GM12878 (cell line): Measurements from ENCODE around the gene S100A7.

Experiments
- POLR2AphosphoS5 ChIP-seq: IDR thresholded peaks from 2 replicates; pipeline ENCODE4 v1.6.1; 2011; ENCODE audit warnings: mild to moderate bottlenecking, low read length, inconsistent platforms
- POU2F2 ChIP-seq: IDR thresholded peaks from 3 replicates; pipeline ENCODE4 v1.6.1; 2011; ENCODE audit warnings: low read depth, mild to moderate bottlenecking, low read length, borderline replicate concordance
- RAD21 ChIP-seq: IDR thresholded peaks from 2 replicates; pipeline ENCODE4 v1.6.1; 2011; ENCODE audit warnings: mild to moderate bottlenecking, low read depth, low read length, moderate library complexity; ENCODE audit not compliant: insufficient read depth

GRCh38 chr1:153503766-153504165 is 43.3 kb upstream of the S100A7 start:
- TF ChIP-seq RAD21 (no peak), POU2F2 (no peak), POLR2AphosphoS5 (no peak)
